ENCODE data around the gene DMRTA2.

DMRTA2 gene

DNA sequence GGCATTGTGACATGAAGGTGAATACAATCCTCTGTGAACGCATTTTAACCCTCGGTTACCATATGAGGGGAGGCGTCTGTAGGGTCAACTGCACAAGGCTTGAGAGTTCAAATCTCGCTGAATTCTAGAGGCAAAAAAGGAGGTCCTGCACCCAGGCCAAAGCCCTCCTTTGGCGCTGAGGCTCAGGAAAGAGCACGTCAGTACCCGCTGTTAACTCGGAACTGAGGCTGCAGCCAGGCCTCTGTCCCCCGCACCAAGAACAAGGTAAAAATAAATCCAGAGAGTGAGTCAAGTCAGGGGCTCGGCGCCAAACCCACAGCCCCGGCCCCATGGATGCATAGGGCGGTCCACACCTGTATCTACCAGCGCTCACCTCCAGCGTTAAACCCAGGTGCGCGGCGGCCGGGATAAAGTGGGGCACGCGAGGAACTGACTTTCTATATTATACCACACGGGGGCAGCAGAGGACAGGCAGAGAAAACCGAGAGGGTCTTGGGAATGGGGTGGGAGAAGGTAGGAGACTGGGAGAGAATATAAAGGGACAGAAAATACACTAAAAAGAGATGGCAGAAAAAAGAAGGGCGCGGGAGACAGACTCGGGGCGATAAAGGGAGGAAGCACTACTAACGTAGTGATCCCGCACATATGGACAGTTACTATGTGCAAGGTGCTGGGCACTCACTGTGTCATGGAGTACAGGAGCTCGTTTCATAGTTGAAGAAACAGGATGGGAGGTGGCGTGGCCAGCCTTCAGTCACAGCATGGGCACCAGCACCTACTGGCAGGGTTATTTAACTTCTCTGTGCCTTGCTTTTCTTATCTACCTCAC lies 54.9 kb downstream of the DMRTA2 start (continued):
- TF ChIP-seq POU6F1 (CRISPR knock-in tag; IDR thresholded peaks at IDR 0.05; ENCODE audit: borderline replicate concordance, low read depth): no peak
- TF ChIP-seq, protein P1, sequence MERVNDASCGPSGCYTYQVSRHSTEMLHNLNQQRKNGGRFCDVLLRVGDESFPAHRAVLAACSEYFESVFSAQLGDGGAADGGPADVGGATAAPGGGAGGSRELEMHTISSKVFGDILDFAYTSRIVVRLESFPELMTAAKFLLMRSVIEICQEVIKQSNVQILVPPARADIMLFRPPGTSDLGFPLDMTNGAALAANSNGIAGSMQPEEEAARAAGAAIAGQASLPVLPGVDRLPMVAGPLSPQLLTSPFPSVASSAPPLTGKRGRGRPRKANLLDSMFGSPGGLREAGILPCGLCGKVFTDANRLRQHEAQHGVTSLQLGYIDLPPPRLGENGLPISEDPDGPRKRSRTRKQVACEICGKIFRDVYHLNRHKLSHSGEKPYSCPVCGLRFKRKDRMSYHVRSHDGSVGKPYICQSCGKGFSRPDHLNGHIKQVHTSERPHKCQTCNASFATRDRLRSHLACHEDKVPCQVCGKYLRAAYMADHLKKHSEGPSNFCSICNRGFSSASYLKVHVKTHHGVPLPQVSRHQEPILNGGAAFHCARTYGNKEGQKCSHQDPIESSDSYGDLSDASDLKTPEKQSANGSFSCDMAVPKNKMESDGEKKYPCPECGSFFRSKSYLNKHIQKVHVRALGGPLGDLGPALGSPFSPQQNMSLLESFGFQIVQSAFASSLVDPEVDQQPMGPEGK (CRISPR knock-in tag; IDR thresholded peaks at IDR 0.05; ENCODE audit: borderline replicate concordance): no peak
- no peak for TF ChIP-seq ISL1 (CRISPR knock-in tag; IDR thresholded peaks at IDR 0.05)

All from SK-N-SH treated with all-trans-retinoic acid at 6 μM for 48 hours (cell line).